Common myeloid progenitor, CD34-positive (primary cell): ENCODE measurements around the gene PAPPA2.

Source experiments
- CTCF ChIA-PET: fragments of 350-600 bp; sonication (Branson Sonifier 250); formaldehyde crosslinking; loops from one replicate; lab custom pipeline; 2021; ENCODE audit warnings: antibody characterized with exemption; lab: Charles Lee
- POLR2A ChIA-PET: fragments of 350-600 bp; sonication (Branson Sonifier 250); formaldehyde crosslinking; loops from one replicate; lab custom pipeline; 2021; ENCODE audit warnings: antibody characterized with exemption; lab: Charles Lee
- DNase-seq, 3 donors: peaks; one replicate each; pipeline versions ENCODE4 v3.0.0 to v3.0.0-alpha.2; 2013
- H3K27ac ChIP-seq, 2 experiments: 1 replicate in 1 of 2; 2 replicates in 1 of 2; pipeline ENCODE4 v1.7.0; 2013; ENCODE audit warnings: inconsistent platforms in 2 of 2, low read length in 2 of 2, mild to moderate bottlenecking in 2 of 2, low read depth in 1 of 2, moderate library complexity in 1 of 2; ENCODE audit not compliant: severe bottlenecking in 2 of 2, insufficient read depth in 1 of 2, poor library complexity in 1 of 2
- H3K27me3 ChIP-seq, 5 experiments: replicated peaks in 2 of 5; 1 replicate in 3 of 5; 2 replicates in 2 of 5; pipeline versions ENCODE4 v1.6.1 to v1.7.0; 2013; ENCODE audit warnings: low read length in 4 of 5, mild to moderate bottlenecking in 2 of 5, moderate library complexity in 2 of 5, inconsistent platforms in 1 of 5; ENCODE audit not compliant: insufficient read depth in 5 of 5, control insufficient read depth in 4 of 5
- H3K36me3 ChIP-seq, 4 experiments: 1 replicate in 2 of 4; 2 replicates in 2 of 4; pipeline versions ENCODE4 v1.6.1 to v1.7.0; 2013; ENCODE audit warnings: low read length in 3 of 4, control low read depth in 1 of 4, mild to moderate bottlenecking in 1 of 4; ENCODE audit not compliant: control insufficient read depth in 4 of 4, insufficient read depth in 4 of 4
- H3K4me1 ChIP-seq, 4 experiments: 1 replicate in 3 of 4; 2 replicates in 1 of 4; pipeline versions ENCODE4 v1.6.1 to v1.7.1; 2013; ENCODE audit warnings: low read length in 3 of 4, mild to moderate bottlenecking in 3 of 4, control low read depth in 1 of 4, inconsistent platforms in 1 of 4, moderate library complexity in 1 of 4; ENCODE audit not compliant: control insufficient read depth in 4 of 4, insufficient read depth in 4 of 4; ENCODE audit errors: control extremely low read depth in 1 of 4
- H3K4me3 ChIP-seq, 7 experiments: 1 replicate in 4 of 7; 2 replicates in 3 of 7; pipeline versions ENCODE4 v1.5.1 to v1.7.0; 2013; ENCODE audit warnings: mild to moderate bottlenecking in 7 of 7, low read length in 6 of 7, moderate library complexity in 6 of 7, inconsistent platforms in 2 of 7, low read depth in 2 of 7, control low read depth in 1 of 7; ENCODE audit not compliant: insufficient read depth in 4 of 7, control insufficient read depth in 1 of 7; ENCODE audit errors: extremely low read depth in 1 of 7
- H3K9me3 ChIP-seq, 5 experiments: 1 replicate in 4 of 5; 2 replicates in 1 of 5; pipeline versions ENCODE4 v1.6.1 to v1.7.1; 2013; ENCODE audit warnings: low read length in 4 of 5, mild to moderate bottlenecking in 2 of 5, inconsistent platforms in 1 of 5, low read depth in 1 of 5, moderate library complexity in 1 of 5; ENCODE audit not compliant: control insufficient read depth in 4 of 5, insufficient read depth in 2 of 5; ENCODE audit errors: control extremely low read depth in 1 of 5
- WGBS: methylation state at CpG from one replicate; pipeline ENCODE4 v1.1.5; 2013; ENCODE audit not compliant: insufficient coverage; 5-methylcytosine and 5-hydroxymethylcytosine counted together

Gene PAPPA2

DNA sequence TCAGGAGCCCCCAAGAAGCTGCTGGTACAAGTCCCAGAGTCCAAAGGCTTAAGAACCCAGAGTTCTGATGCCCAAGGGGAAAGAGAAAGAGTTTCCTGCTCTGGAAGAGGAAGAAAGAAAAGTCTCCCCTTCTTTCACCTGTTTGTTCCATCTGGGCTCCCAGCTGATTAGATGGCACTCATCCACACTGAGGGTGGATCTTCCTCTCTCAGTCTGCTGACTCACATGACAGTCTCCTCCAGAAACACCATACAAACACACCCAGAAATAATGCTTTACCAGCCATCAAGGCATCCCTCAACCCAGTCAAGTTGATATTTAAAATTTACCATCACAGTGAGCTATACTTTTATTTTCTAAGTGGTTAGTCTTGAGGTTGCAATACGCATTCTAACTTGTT is 257.9 kb downstream of the PAPPA2 start:
- ChIA-PET CTCF (no interaction called here), POLR2A (no interaction called here)
- no peak overlapping the region for H3K4me3 ChIP-seq
- no peak for DNase-seq
- H3K4me1 ChIP-seq, result no peaks in the 10 kb centered on the region
- no peaks in the 10 kb centered on the region for H3K9me3 ChIP-seq
- H3K27me3 ChIP-seq, result no peaks in the 10 kb centered on the region
- H3K36me3 ChIP-seq, result no peaks in the 10 kb centered on the region
- WGBS, result no CpG with 5 or more reads among the region's 1 CpG
- H3K27ac ChIP-seq, result no peak overlapping the region

DNA sequence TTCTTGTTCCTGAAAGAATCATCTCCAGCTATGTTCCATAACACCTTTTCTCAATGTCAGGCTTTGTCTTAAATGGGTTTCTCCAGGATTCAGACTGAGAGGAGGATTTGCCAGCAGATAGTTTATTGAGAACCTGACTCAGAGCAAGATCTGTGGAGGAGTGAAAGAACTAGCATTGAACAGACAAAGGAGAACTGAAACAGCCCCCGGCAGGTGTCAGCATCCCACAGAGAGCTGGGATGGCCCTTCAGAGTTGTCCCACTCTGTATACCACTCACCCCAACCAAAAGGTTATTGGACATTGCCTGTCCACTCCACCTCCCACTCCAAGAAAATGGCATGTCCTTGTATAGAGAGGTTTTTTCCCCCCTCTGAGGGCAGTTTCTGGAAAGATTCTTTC is 270.7 kb downstream of the PAPPA2 start:
- 80% methylated on average over 1 of the region's 1 CpG for WGBS
- Histone ChIP-seq H3K9me3 (no peaks in the 10 kb centered on the region), H3K4me1 (no peaks in the 10 kb centered on the region), H3K27ac (no peak overlapping the region), H3K27me3 (no peaks in the 10 kb centered on the region), H3K4me3 (no peak overlapping the region), H3K36me3 (no peaks in the 10 kb centered on the region)
- ChIA-PET POLR2A (no interaction called here), CTCF (no interaction called here)
- DNase-seq, result no peak

DNA sequence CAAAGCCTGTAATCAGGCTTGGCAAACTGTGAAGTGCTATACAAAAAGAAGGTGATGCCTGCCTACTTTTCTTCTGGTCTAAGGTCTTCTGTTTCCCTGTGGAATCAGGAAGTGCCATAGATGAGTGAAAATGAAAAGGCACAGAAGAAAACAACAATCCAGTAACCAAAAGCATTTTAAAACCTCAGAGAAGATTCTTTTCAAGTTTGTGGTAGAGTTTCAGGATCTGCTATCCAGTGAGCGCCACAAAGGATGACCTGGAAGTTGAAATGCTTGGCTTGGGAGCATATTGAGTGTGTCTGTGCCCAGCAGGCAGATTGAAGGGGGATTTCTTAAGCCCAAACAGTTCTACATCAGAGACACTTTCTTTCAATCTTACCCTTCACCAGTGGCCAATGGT is 272.2 kb downstream of the PAPPA2 start:
- ChIA-PET POLR2A (no interaction called here), CTCF (no interaction called here)
- H3K27ac ChIP-seq, result no peak overlapping the region
- no peak overlapping the region for H3K4me3 ChIP-seq
- H3K36me3 ChIP-seq, result no peaks in the 10 kb centered on the region
- H3K27me3 ChIP-seq, result no peaks in the 10 kb centered on the region
- H3K4me1 ChIP-seq, result no peaks in the 10 kb centered on the region
- no peak for DNase-seq
- no peaks in the 10 kb centered on the region for H3K9me3 ChIP-seq
- WGBS, result no CpG with 5 or more reads among the region's 1 CpG

DNA sequence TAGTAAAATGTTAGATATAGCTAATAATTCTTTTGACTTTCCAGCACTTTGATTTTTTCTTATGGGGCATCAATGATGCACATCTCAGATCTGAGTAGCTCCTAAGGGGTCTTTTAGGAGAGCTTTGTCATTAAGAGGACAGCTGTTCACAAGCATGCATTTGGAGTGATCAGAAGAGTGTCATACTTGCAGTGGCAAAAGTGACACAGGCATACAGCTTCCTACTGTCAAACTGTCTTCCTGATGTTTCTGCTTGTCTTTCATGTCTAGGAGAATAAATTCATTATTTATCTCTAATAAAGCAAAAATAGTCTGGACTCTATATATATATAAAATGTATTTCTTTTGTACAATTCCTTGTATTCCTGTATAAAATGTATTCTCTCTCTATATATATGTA is 273.0 kb downstream of the PAPPA2 start:
- no peak for DNase-seq
- Histone ChIP-seq H3K9me3 (no peaks in the 10 kb centered on the region), H3K27me3 (no peaks in the 10 kb centered on the region), H3K4me3 (no peak overlapping the region), H3K27ac (no peak overlapping the region), H3K4me1 (no peaks in the 10 kb centered on the region), H3K36me3 (no peaks in the 10 kb centered on the region)
- POLR2A ChIA-PET, result no interaction called here
- CTCF ChIA-PET, result no interaction called here

DNA sequence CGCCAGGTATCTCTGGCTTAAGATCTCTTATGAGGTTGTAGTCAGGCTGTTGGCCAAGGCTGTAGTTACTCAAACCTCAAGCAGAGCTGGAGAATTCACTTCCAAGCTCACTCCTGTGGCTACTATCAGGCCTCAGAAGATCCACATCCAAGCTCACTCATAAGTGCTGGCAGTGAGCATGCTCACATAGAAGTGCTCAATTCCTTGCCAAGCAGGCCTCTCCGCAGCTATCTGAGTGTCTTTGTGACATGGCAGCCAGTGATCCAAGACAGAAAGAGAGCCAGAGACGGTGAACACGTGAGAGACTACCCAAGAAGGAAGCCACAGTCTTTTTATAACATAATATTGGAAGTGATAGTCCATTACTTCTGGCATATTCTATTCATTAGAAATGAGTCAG is 278.2 kb downstream of the PAPPA2 start:
- H3K4me3 ChIP-seq, result no peak overlapping the region
- ChIA-PET POLR2A (no interaction called here), CTCF (interaction anchor here (1.3 kb wide), 1 partner anchor 14 kb away, joined by 4 read pairs; no protein-coding TSS in a partner anchor)
- WGBS, result no CpG with 5 or more reads among the region's 4 CpGs
- H3K9me3 ChIP-seq, result no peaks in the 10 kb centered on the region
- H3K4me1 ChIP-seq, result no peaks in the 10 kb centered on the region
- H3K36me3 ChIP-seq, result no peaks in the 10 kb centered on the region
- no peak overlapping the region for H3K27ac ChIP-seq
- no peaks in the 10 kb centered on the region for H3K27me3 ChIP-seq
- no peak for DNase-seq

DNA sequence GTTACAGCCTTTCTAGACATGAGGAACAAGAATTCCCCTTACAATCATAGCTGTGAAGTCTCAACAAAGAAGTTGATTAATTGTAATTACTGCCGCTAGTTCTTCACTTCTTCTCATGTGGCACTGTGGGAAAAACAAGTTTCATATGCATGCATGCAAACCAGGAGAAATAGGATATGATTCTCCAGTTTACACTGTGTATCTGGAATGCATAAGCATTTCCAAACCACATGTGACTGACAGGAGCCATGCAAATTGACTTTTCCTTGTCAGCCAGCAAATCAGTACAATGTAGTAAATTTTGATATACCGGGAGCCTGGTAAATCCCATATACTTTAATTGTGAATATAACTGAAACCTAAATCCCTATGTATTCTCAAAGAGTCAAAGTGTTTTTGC is 279.3 kb downstream of the PAPPA2 start:
- ChIA-PET CTCF (no interaction called here), POLR2A (no interaction called here)
- no peaks in the 10 kb centered on the region for H3K9me3 ChIP-seq
- WGBS, result no CpG with 5 or more reads among the region's 2 CpGs
- no peaks in the 10 kb centered on the region for H3K27me3 ChIP-seq
- no peak for DNase-seq
- no peak overlapping the region for H3K27ac ChIP-seq
- H3K4me1 ChIP-seq, result no peaks in the 10 kb centered on the region
- no peaks in the 10 kb centered on the region for H3K36me3 ChIP-seq
- H3K4me3 ChIP-seq, result no peak overlapping the region

DNA sequence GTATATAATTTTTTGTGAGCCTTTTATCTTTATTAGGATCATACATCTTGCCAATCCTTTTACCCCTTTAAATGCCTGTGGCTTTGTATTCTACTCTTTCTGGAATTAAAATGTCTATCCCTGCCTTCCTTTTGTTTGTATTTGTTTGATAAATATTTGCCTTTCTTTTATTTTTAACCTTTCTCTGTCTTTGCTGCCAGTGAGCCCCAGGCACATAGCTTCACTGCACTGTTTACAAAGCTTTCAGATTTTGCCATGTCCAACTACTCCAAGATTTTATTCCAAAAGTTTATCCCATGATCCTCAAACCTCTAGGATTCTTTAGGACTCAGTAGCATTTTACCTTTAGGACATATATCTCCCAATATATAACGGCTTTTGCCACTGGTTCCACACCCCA is 281.2 kb downstream of the PAPPA2 start:
- Histone ChIP-seq H3K9me3 (no peaks in the 10 kb centered on the region), H3K27me3 (no peaks in the 10 kb centered on the region), H3K4me1 (no peaks in the 10 kb centered on the region), H3K4me3 (no peak overlapping the region), H3K27ac (no peak overlapping the region), H3K36me3 (no peaks in the 10 kb centered on the region)
- POLR2A ChIA-PET, result no interaction called here
- WGBS, result no CpG with 5 or more reads among the region's 1 CpG
- CTCF ChIA-PET, result no interaction called here
- no peak for DNase-seq
